ENCODE data around the gene MSMP.

DNA sequence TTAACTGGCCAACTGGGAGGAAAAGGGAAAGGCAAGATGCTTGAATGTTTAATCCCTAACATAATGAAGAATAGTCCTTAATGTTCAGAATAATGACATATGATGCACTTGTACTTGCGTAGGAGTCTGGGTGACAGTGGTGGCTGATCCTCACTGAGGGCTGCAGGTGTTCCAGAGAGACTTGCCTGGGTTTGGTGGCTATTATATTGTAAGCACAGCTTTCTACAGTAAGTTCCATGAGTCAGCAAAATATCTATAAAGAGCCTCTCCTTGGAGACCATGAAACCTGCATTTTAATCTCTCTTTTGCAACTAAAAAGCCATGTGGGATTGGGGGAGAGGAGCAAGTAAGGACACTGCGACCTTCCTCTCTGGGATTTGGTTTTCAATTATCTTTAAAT is 35.5 kb upstream of the MSMP start:
- TF ChIP-seq, protein P1, sequence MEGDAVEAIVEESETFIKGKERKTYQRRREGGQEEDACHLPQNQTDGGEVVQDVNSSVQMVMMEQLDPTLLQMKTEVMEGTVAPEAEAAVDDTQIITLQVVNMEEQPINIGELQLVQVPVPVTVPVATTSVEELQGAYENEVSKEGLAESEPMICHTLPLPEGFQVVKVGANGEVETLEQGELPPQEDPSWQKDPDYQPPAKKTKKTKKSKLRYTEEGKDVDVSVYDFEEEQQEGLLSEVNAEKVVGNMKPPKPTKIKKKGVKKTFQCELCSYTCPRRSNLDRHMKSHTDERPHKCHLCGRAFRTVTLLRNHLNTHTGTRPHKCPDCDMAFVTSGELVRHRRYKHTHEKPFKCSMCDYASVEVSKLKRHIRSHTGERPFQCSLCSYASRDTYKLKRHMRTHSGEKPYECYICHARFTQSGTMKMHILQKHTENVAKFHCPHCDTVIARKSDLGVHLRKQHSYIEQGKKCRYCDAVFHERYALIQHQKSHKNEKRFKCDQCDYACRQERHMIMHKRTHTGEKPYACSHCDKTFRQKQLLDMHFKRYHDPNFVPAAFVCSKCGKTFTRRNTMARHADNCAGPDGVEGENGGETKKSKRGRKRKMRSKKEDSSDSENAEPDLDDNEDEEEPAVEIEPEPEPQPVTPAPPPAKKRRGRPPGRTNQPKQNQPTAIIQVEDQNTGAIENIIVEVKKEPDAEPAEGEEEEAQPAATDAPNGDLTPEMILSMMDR (conservative IDR thresholded peaks at IDR 0.05; ENCODE audit: low read depth, low read length), result no peak
- no peak for TF ChIP-seq EZH2 (IDR thresholded peaks at IDR 0.05; ENCODE audit: borderline replicate concordance, low read depth, low read length, poor library complexity, severe bottlenecking)

Measured in A673 (cell line).